Activated CD4-positive, alpha-beta memory T cell treated with anti-CD3 and anti-CD28 coated beads, Interleukin-2, amount 10 ng/mL, durations not matched to agents 7 days and 5 days (primary cell): ENCODE data around the gene TBCK. TPM values are rescaled to one million over a fixed set of nuclear protein-coding genes. Genes with fewer than 3 reads are reported as not detected.

Experiments used
- CTCF ChIA-PET: fragments of 350-600 bp; sonication (Branson Sonifier 250); formaldehyde crosslinking; loops from one replicate; lab custom pipeline; 2021; ENCODE audit warnings: antibody characterized with exemption, inconsistent platforms; lab: Charles Lee
- POLR2A ChIA-PET: fragments of 350-600 bp; sonication (Branson Sonifier 250); formaldehyde crosslinking; loops from one replicate; lab custom pipeline; 2021; ENCODE audit warnings: antibody characterized with exemption; lab: Charles Lee
- DNase-seq: peaks from one replicate; pipeline ENCODE4 v3.0.0-alpha.2; 2020
- H3K27ac Mint-ChIP-seq: one replicate; pipeline ENCODE4 v1.8.0; 2021; ENCODE audit warnings: mild to moderate bottlenecking, mixed read lengths
- H3K27me3 Mint-ChIP-seq: one replicate; pipeline ENCODE4 v1.8.0; 2021; ENCODE audit warnings: mixed read lengths
- H3K36me3 Mint-ChIP-seq: one replicate; pipeline ENCODE4 v1.8.0; 2021; ENCODE audit warnings: low read depth, mixed read lengths
- H3K4me1 Mint-ChIP-seq: one replicate; pipeline ENCODE4 v1.8.0; 2021; ENCODE audit warnings: mixed read lengths
- H3K4me3 Mint-ChIP-seq: one replicate; pipeline ENCODE4 v1.8.0; 2021; ENCODE audit warnings: mild to moderate bottlenecking, mixed read lengths
- H3K9me3 Mint-ChIP-seq: one replicate; pipeline ENCODE4 v1.8.0; 2021; ENCODE audit warnings: mixed read lengths
- total RNA-seq, 2 experiments: library from RNA; stranded (reverse); gene quantifications; one replicate each; pipeline ENCODE4 v1.2.3, GENCODE V29; 2021

Gene TBCK
- total RNA-seq, 2 experiments from 2014 or later = 25.4 to 26.8 TPM

DNA sequence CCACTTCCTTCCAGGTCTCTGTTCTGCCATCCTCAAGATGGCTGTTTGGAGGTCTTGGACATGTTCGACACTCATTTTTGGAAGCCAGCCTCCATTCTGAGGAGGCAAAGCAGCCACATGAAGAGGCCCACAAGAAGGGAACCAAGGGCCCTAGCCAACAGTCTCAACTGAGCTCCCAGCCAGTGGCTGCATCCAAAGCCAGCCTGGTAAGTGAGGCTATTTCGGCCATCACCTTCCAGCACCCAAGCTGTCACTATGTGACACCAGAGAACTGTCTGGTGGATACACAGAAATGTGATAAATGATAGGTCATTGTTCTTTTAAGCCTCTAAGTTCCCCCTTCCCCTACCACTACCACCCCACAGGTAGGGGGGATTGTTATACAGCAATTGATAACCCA lies 293.6 kb downstream of the TBCK start:
- H3K9me3 Mint-ChIP-seq = no peaks in the 10 kb centered on the region
- no peak for DNase-seq
- H3K36me3 Mint-ChIP-seq = no peaks in the 10 kb centered on the region
- no peaks in the 10 kb centered on the region for H3K27me3 Mint-ChIP-seq
- no peaks in the 10 kb centered on the region for H3K4me1 Mint-ChIP-seq
- H3K27ac Mint-ChIP-seq = no peak overlapping the region
- ChIA-PET CTCF (no interaction called here), POLR2A (no interaction called here)
- no peak overlapping the region for H3K4me3 Mint-ChIP-seq

DNA sequence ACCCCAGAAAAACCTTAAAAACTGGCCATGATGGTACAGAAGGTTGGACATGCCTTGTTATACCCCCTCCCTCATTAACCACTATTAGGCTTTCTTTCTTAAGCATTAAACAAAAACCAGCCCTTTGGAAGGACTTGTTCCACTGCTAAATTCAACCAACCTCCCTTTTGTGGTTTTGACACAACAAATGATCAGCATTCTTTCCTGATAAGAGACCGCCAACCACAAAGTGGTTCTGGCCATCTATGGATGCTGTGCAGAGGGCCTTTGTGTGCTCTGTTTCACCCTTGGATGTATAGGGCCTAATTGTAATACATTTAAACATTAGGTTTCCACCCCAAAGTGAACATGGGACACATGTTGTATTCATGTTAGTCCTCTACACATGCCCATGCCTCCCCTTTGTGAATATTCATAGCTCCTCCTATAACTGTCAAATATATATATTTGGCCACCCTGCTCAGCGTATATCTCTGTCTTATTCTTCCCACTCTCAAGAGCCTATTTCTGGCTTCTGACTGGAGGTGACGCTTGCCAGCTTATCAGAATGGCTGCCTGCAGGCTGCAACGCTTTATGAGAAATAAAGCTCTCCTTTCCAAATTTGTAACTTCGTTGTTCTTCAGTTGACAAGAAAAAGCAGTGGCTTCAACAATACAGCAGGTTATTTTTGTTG lies 294.1 kb downstream of the TBCK start:
- no peak overlapping the region for H3K27ac Mint-ChIP-seq
- no peak for DNase-seq

GRCh38 chr4:106019771-106020170 lies 296.2 kb downstream of the TBCK start:
- H3K36me3 Mint-ChIP-seq = no peaks in the 10 kb centered on the region
- ChIA-PET CTCF (no interaction called here), POLR2A (no interaction called here)
- H3K4me3 Mint-ChIP-seq = no peak overlapping the region
- DNase-seq = no peak
- H3K9me3 Mint-ChIP-seq = peaks cover under 1% of the 10 kb centered on the region
- no peaks in the 10 kb centered on the region for H3K27me3 Mint-ChIP-seq
- H3K27ac Mint-ChIP-seq = no peak overlapping the region
- no peaks in the 10 kb centered on the region for H3K4me1 Mint-ChIP-seq

More for the DNA sequence above, 294.1 kb downstream of the TBCK start:
- Mint-ChIP-seq H3K36me3 (no peaks in the 10 kb centered on the region), H3K27me3 (no peaks in the 10 kb centered on the region), H3K9me3 (no peaks in the 10 kb centered on the region), H3K4me3 (no peak overlapping the region), H3K4me1 (no peaks in the 10 kb centered on the region)
- ChIA-PET POLR2A (interaction anchor here (0.6 kb wide), 1 partner anchor 225 kb away, joined by 3 read pairs; no protein-coding TSS in a partner anchor), CTCF (no interaction called here)

- H3K4me3 Mint-ChIP-seq = no peak overlapping the region
- H3K27ac Mint-ChIP-seq = no peak overlapping the region
- POLR2A ChIA-PET = no interaction called here
Measured at GRCh38 chr4:106017975-106018374, 298.0 kb downstream of the TBCK start.

GRCh38 chr4:106011387-106011786 lies 304.6 kb downstream of the TBCK start:
- POLR2A ChIA-PET = no interaction called here
- Mint-ChIP-seq H3K36me3 (no peaks in the 10 kb centered on the region), H3K27me3 (no peaks in the 10 kb centered on the region), H3K9me3 (peaks cover 7% of the 10 kb centered on the region), H3K27ac (no peak overlapping the region), H3K4me3 (no peak overlapping the region), H3K4me1 (no peaks in the 10 kb centered on the region)
- CTCF ChIA-PET = no interaction called here
- DNase-seq = no peak

More at GRCh38 chr4:106017975-106018374, 298.0 kb downstream of the TBCK start:
- H3K9me3 Mint-ChIP-seq = peaks cover 2% of the 10 kb centered on the region
- CTCF ChIA-PET = no interaction called here
- H3K4me1 Mint-ChIP-seq = no peaks in the 10 kb centered on the region
- no peaks in the 10 kb centered on the region for H3K36me3 Mint-ChIP-seq
- no peak for DNase-seq
- H3K27me3 Mint-ChIP-seq = no peaks in the 10 kb centered on the region

DNA sequence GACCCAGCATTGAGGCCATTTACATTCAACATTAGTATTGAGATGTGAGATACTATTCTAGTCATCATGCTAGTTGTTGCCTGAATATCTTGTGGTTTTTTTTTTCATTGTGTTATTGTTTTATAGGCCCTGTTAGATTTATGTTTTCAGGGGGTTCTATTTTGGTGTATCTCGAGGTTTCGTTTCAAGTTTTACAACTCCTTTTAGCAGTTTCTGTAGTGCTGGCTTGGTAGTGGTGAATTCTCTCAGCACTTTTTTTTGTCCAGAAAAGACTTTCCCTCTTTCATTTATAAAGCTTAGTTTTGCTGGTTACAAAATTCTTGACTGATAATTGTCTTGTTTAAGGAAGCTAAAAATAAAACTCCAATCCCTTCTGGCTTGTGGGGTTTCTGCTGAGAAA lies 305.2 kb downstream of the TBCK start:
- ChIA-PET CTCF (no interaction called here), POLR2A (no interaction called here)
- Mint-ChIP-seq H3K4me3 (no peak overlapping the region), H3K4me1 (no peaks in the 10 kb centered on the region), H3K27me3 (no peaks in the 10 kb centered on the region), H3K9me3 (peaks cover 7% of the 10 kb centered on the region), H3K27ac (no peak overlapping the region), H3K36me3 (no peaks in the 10 kb centered on the region)
- no peak for DNase-seq

DNA sequence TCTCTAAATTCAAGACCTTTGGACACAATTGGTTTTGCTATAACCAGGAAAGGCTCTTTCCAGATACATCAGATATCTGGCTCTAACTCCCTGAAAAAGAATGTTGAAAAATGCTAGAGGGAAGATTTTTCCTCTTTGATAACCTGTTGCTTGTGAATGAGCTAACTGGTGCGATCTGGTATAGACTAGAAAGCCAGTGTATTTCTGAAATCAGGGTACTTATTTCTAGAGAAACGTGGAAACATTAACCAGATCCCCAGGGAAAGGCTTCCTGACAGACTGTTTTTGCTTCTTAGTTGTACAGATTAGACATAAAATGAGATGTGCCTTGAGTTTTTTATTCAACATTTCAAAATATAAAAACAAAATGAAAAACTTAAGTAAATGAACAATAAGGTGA lies 313.0 kb downstream of the TBCK start:
- H3K9me3 Mint-ChIP-seq = no peaks in the 10 kb centered on the region
- ChIA-PET POLR2A (no interaction called here), CTCF (no interaction called here)
- DNase-seq = no peak
- no peaks in the 10 kb centered on the region for H3K27me3 Mint-ChIP-seq
- H3K4me3 Mint-ChIP-seq = no peak overlapping the region
- no peaks in the 10 kb centered on the region for H3K4me1 Mint-ChIP-seq
- no peak overlapping the region for H3K27ac Mint-ChIP-seq
- no peaks in the 10 kb centered on the region for H3K36me3 Mint-ChIP-seq

- Mint-ChIP-seq H3K9me3 (no peaks in the 10 kb centered on the region), H3K27ac (no peak overlapping the region), H3K27me3 (no peaks in the 10 kb centered on the region), H3K4me1 (no peaks in the 10 kb centered on the region), H3K4me3 (no peak overlapping the region), H3K36me3 (no peaks in the 10 kb centered on the region)
- CTCF ChIA-PET = no interaction called here
- POLR2A ChIA-PET = no interaction called here
- no peak for DNase-seq
Measured at GRCh38 chr4:105998171-105999063, 317.6 kb downstream of the TBCK start.

DNA sequence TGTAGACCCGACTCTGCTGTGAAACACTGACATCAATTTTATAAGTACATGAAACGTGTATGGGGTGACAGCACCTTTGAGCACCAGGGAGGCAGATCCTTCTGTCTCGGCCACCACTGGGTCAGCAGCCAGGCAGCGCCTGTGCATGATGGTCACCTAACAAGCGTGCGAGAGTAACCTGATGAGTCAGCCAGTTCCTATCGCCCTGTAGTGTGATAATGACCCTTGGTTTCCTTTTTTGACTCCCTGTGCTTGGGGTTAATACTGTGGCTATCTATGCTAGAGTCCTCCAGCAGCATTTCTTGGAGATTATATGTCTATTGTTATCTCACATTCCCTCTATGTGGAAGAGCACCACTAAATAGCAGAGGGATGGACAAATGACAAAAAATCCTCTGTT lies 319.2 kb downstream of the TBCK start:
- ChIA-PET POLR2A (no interaction called here), CTCF (no interaction called here)
- no peak for DNase-seq
- H3K4me1 Mint-ChIP-seq = no peaks in the 10 kb centered on the region
- no peaks in the 10 kb centered on the region for H3K9me3 Mint-ChIP-seq
- H3K27me3 Mint-ChIP-seq = no peaks in the 10 kb centered on the region
- H3K4me3 Mint-ChIP-seq = no peak overlapping the region
- no peak overlapping the region for H3K27ac Mint-ChIP-seq
- no peaks in the 10 kb centered on the region for H3K36me3 Mint-ChIP-seq

DNA sequence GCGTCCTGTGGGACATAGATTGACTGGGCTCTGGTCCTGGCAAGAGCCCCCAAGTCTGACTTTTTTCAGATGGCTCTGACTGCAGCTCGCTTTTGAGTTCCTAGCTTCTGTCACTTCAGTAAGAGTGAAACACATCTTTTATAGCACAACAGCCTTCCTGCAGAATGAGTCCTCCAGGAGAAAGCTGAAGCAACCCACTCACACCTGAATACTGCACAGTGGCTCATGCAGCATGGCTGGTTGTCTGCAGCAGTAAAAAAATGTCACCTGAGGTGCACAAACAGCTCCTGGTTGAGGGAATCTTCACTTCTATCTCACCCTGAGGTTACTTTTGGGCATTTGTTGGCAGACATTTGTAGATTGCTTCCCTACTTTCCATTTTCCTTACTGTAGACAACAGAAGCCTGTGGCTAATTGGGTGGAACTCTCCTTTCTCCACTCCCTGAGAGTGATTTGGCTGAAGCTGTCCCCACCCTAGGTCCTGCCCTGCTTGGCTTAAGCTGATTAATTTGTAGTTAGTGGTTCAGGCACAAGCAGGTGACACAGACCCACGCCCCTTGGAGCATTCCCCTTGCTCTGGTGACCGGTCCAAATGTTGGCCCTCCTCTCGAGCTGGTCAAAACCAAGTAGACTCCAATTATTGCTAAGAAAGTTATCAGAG lies 321.0 kb downstream of the TBCK start:
- no peaks in the 10 kb centered on the region for H3K36me3 Mint-ChIP-seq

GRCh38 chr4:105994061-105994460 lies 321.9 kb downstream of the TBCK start:
- H3K36me3 Mint-ChIP-seq = no peaks in the 10 kb centered on the region
- CTCF ChIA-PET = no interaction called here

More for the DNA sequence above, 321.0 kb downstream of the TBCK start:
- Mint-ChIP-seq H3K4me1 (no peaks in the 10 kb centered on the region), H3K4me3 (no peak overlapping the region), H3K27ac (no peak overlapping the region), H3K9me3 (no peaks in the 10 kb centered on the region), H3K27me3 (no peaks in the 10 kb centered on the region)
- no peak for DNase-seq
- CTCF ChIA-PET = no interaction called here
- POLR2A ChIA-PET = no interaction called here

GRCh38 chr4:105992641-105993305 lies 323.2 kb downstream of the TBCK start:
- Mint-ChIP-seq H3K9me3 (no peaks in the 10 kb centered on the region), H3K27me3 (no peaks in the 10 kb centered on the region), H3K27ac (no peak overlapping the region), H3K4me1 (no peaks in the 10 kb centered on the region), H3K4me3 (no peak overlapping the region), H3K36me3 (no peaks in the 10 kb centered on the region)
- POLR2A ChIA-PET = no interaction called here
- no peak for DNase-seq
- CTCF ChIA-PET = no interaction called here

More at GRCh38 chr4:105994061-105994460, 321.9 kb downstream of the TBCK start:
- no peak overlapping the region for H3K4me3 Mint-ChIP-seq
- H3K9me3 Mint-ChIP-seq = no peaks in the 10 kb centered on the region
- DNase-seq = no peak
- H3K4me1 Mint-ChIP-seq = no peaks in the 10 kb centered on the region
- POLR2A ChIA-PET = no interaction called here
- no peak overlapping the region for H3K27ac Mint-ChIP-seq
- H3K27me3 Mint-ChIP-seq = no peaks in the 10 kb centered on the region

DNA sequence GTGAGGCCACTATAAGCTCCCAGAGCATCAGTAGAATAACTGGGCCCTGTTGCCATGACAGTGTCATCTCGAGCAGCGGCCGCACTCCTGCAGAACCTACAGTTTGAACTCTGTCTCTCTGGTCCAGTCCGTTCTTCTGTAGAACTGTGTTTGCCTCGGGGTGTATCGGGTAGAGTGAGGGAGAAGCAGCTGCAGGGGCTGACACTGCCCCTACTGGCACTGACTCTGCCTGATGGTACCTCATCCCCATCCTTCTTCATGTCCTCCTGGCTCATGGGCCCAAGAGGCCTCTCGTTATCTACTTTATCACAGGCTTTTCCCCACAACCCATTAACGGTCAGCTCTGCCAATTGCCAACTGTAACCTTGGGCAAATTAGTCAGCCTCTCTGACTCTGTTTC lies 324.3 kb downstream of the TBCK start:
- no peak for DNase-seq
- no peak overlapping the region for H3K27ac Mint-ChIP-seq
- no peaks in the 10 kb centered on the region for H3K9me3 Mint-ChIP-seq
- no peaks in the 10 kb centered on the region for H3K36me3 Mint-ChIP-seq
- H3K27me3 Mint-ChIP-seq = no peaks in the 10 kb centered on the region
- POLR2A ChIA-PET = no interaction called here
- H3K4me1 Mint-ChIP-seq = no peaks in the 10 kb centered on the region
- no peak overlapping the region for H3K4me3 Mint-ChIP-seq
- CTCF ChIA-PET = no interaction called here
